ENCODE data around the gene MPHOSPH10.
"Not testable (repeated sequence)": the region's sequence is repeated elsewhere in the genome, so short reads cannot be mapped to it uniquely, and the experiment has no call there.

MPHOSPH10 gene

GRCh38 chr2:71130152-71130904, at the start of gene MPHOSPH10, which contains the start of gene MCEE:
MPHOSPH10 (plus strand) TSS chr2:71130634; CDS start chr2:71130666, 32 bp downstream.
MCEE (minus strand) TSS chr2:71130229; CDS start chr2:71130219, 10 bp downstream.
- peak; percentile 89 for DNase-seq (ENCODE audit: low spot score)

GRCh38 chr2:71082402-71083252, 47.8 kb upstream of the MPHOSPH10 start:
- no peak for DNase-seq (ENCODE audit: low spot score)

GRCh38 chr2:71083297-71083696, 47.1 kb upstream of the MPHOSPH10 start:
- not testable (repeated sequence) for DNase-seq (ENCODE audit: low spot score)

- DNase-seq (ENCODE audit: low spot score) = not testable (repeated sequence)
Measured at GRCh38 chr2:71083752-71084312, 46.6 kb upstream of the MPHOSPH10 start.

GRCh38 chr2:71085325-71086003, 45.0 kb upstream of the MPHOSPH10 start:
- DNase-seq (ENCODE audit: low spot score) = not testable (repeated sequence)

- DNase-seq (ENCODE audit: low spot score) = not testable (repeated sequence)
Measured at GRCh38 chr2:71089475-71089874, 41.0 kb upstream of the MPHOSPH10 start.

GRCh38 chr2:71091808-71092207, 38.6 kb upstream of the MPHOSPH10 start:
- DNase-seq (ENCODE audit: low spot score) = not testable (repeated sequence)

- DNase-seq (ENCODE audit: low spot score) = not testable (repeated sequence)
Measured at GRCh38 chr2:71092491-71093260, 37.8 kb upstream of the MPHOSPH10 start.

GRCh38 chr2:71100195-71100964, 30.1 kb upstream of the MPHOSPH10 start:
- DNase-seq (ENCODE audit: low spot score) = peak; percentile 59

GRCh38 chr2:71101656-71102055, 28.8 kb upstream of the MPHOSPH10 start:
- DNase-seq (ENCODE audit: low spot score) = no peak

- no peak for DNase-seq (ENCODE audit: low spot score)
Measured at GRCh38 chr2:71102981-71103681, 27.3 kb upstream of the MPHOSPH10 start.

GRCh38 chr2:71103809-71104208, 26.6 kb upstream of the MPHOSPH10 start:
- DNase-seq (ENCODE audit: low spot score) = no peak

- DNase-seq (ENCODE audit: low spot score) = not testable (repeated sequence)
Measured at GRCh38 chr2:71106463-71106862, 24.0 kb upstream of the MPHOSPH10 start.

- no peak for DNase-seq (ENCODE audit: low spot score)
Measured at GRCh38 chr2:71108091-71108490, 22.3 kb upstream of the MPHOSPH10 start.

GRCh38 chr2:71113843-71114242, 16.6 kb upstream of the MPHOSPH10 start:
- no peak for DNase-seq (ENCODE audit: low spot score)

GRCh38 chr2:71117063-71117462, 13.4 kb upstream of the MPHOSPH10 start:
- no peak for DNase-seq (ENCODE audit: low spot score)

- DNase-seq (ENCODE audit: low spot score) = no peak
Measured at GRCh38 chr2:71120195-71120594, 10.2 kb upstream of the MPHOSPH10 start.

- DNase-seq (ENCODE audit: low spot score) = no peak
Measured at GRCh38 chr2:71121479-71121878, 9.0 kb upstream of the MPHOSPH10 start.

- no peak for DNase-seq (ENCODE audit: low spot score)
Measured at GRCh38 chr2:71122387-71123298, 7.8 kb upstream of the MPHOSPH10 start.
